Neural cell (in vitro differentiated cells): ENCODE data around the gene IDI1.

Source experiments
- CTCF ChIP-seq: fragments of 450-650 bp; IDR thresholded peaks from 2 replicates; pipeline ENCODE4 v1.5.1; 2014; ENCODE audit warnings: antibody characterized with exemption, mild to moderate bottlenecking, moderate library complexity; ENCODE audit not compliant: poor library complexity, severe bottlenecking
- EP300 ChIP-seq: fragments of 450-650 bp; conservative IDR thresholded peaks from 2 replicates; pipeline ENCODE4 v1.6.1; 2014; ENCODE audit warnings: antibody characterized with exemption, mild to moderate bottlenecking, moderate library complexity; ENCODE audit not compliant: poor library complexity, severe bottlenecking
- SMC3 ChIP-seq: fragments of 450-650 bp; conservative IDR thresholded peaks from 2 replicates; pipeline ENCODE4 v1.6.1; 2014; ENCODE audit warnings: antibody characterized with exemption, mild to moderate bottlenecking, moderate library complexity; ENCODE audit not compliant: poor library complexity

DNA sequence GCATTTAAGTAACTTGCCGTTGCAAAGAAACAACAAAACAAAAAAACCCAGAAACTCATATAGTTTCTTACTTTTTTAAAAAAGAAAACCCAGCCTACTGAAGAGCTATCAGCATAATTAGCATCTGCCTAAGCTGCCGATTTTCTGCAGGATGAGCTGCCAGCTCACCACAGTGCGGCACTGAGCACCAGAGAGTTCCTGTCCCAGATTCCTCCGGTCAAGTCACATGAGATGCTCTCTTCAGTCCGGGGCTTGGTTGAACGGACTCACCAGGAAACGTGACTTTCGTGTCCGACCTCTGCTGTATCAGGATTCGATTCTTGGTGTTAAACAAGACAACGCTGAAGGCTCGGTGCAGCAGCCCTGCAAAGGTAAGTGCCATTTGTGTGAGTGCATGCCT lies 26.5 kb downstream of the IDI1 start:
- no peak for TF ChIP-seq EP300
- TF ChIP-seq CTCF = no peak
- no peak for TF ChIP-seq SMC3
